Osteocyte (in vitro differentiated cells): Measurements from ENCODE around the gene TSPAN3. TPM values are rescaled to one million over a fixed set of nuclear protein-coding genes. Genes with fewer than 3 reads are reported as not detected.

Source experiments
- DNase-seq: peaks from one replicate; pipeline ENCODE4 v3.0.0; 2021; ENCODE audit warnings: mixed read lengths; ENCODE audit not compliant: unreplicated experiment; ENCODE audit errors: extremely low spot score
- H3K27ac Mint-ChIP-seq: one replicate; pipeline ENCODE4 v1.8.0; 2021; ENCODE audit warnings: mild to moderate bottlenecking, mixed read lengths; ENCODE audit not compliant: unreplicated experiment
- H3K27me3 Mint-ChIP-seq: one replicate; pipeline ENCODE4 v1.8.0; 2021; ENCODE audit warnings: mixed read lengths; ENCODE audit not compliant: unreplicated experiment
- H3K36me3 Mint-ChIP-seq: one replicate; pipeline ENCODE4 v1.8.0; 2021; ENCODE audit warnings: mixed read lengths; ENCODE audit not compliant: unreplicated experiment
- H3K4me1 Mint-ChIP-seq: one replicate; pipeline ENCODE4 v1.8.0; 2021; ENCODE audit warnings: mixed read lengths; ENCODE audit not compliant: unreplicated experiment
- H3K4me3 Mint-ChIP-seq: one replicate; pipeline ENCODE4 v1.8.0; 2021; ENCODE audit warnings: mild to moderate bottlenecking, moderate library complexity, mixed read lengths; ENCODE audit not compliant: unreplicated experiment
- H3K9me3 Mint-ChIP-seq: one replicate; pipeline ENCODE4 v1.8.0; 2021; ENCODE audit warnings: mixed read lengths; ENCODE audit not compliant: unreplicated experiment
- total RNA-seq: library from RNA; stranded (reverse); gene quantifications from 2 replicates; pipeline ENCODE4 v1.2.1, GENCODE V29; 2021
- TF ChIP-seq, protein P1 (sequence below): fragments of 200-600 bp; sonication (generic); IDR thresholded peaks from 2 replicates; pipeline ENCODE4 v1.5.0; 2021; ENCODE audit warnings: antibody characterized with exemption, mild to moderate bottlenecking, moderate library complexity

The TSPAN3 gene
- total RNA-seq, 1 donor from 2014 or later = 296 TPM

- DNase-seq = peak; percentile 92
- Mint-ChIP-seq H3K9me3 (no peaks in the 10 kb centered on the region), H3K27ac (no peak overlapping the region), H3K27me3 (no peaks in the 10 kb centered on the region), H3K4me1 (peaks cover 20% of the 10 kb centered on the region), H3K4me3 (no peak overlapping the region), H3K36me3 (no peaks in the 10 kb centered on the region)
- TF ChIP-seq, protein P1, sequence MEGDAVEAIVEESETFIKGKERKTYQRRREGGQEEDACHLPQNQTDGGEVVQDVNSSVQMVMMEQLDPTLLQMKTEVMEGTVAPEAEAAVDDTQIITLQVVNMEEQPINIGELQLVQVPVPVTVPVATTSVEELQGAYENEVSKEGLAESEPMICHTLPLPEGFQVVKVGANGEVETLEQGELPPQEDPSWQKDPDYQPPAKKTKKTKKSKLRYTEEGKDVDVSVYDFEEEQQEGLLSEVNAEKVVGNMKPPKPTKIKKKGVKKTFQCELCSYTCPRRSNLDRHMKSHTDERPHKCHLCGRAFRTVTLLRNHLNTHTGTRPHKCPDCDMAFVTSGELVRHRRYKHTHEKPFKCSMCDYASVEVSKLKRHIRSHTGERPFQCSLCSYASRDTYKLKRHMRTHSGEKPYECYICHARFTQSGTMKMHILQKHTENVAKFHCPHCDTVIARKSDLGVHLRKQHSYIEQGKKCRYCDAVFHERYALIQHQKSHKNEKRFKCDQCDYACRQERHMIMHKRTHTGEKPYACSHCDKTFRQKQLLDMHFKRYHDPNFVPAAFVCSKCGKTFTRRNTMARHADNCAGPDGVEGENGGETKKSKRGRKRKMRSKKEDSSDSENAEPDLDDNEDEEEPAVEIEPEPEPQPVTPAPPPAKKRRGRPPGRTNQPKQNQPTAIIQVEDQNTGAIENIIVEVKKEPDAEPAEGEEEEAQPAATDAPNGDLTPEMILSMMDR = peak; percentile 98
These were observed 46.4 kb downstream of the TSPAN3 start for GRCh38 chr15:77024273-77025082.

- no peaks in the 10 kb centered on the region for H3K9me3 Mint-ChIP-seq
- H3K4me3 Mint-ChIP-seq = no peak overlapping the region
- H3K27me3 Mint-ChIP-seq = no peaks in the 10 kb centered on the region
- DNase-seq = no peak
- H3K4me1 Mint-ChIP-seq = peaks cover 23% of the 10 kb centered on the region
- H3K27ac Mint-ChIP-seq = no peak overlapping the region
- TF ChIP-seq, protein P1 = no peak
- no peaks in the 10 kb centered on the region for H3K36me3 Mint-ChIP-seq
These were observed 47.2 kb downstream of the TSPAN3 start for GRCh38 chr15:77023576-77024272.

DNA sequence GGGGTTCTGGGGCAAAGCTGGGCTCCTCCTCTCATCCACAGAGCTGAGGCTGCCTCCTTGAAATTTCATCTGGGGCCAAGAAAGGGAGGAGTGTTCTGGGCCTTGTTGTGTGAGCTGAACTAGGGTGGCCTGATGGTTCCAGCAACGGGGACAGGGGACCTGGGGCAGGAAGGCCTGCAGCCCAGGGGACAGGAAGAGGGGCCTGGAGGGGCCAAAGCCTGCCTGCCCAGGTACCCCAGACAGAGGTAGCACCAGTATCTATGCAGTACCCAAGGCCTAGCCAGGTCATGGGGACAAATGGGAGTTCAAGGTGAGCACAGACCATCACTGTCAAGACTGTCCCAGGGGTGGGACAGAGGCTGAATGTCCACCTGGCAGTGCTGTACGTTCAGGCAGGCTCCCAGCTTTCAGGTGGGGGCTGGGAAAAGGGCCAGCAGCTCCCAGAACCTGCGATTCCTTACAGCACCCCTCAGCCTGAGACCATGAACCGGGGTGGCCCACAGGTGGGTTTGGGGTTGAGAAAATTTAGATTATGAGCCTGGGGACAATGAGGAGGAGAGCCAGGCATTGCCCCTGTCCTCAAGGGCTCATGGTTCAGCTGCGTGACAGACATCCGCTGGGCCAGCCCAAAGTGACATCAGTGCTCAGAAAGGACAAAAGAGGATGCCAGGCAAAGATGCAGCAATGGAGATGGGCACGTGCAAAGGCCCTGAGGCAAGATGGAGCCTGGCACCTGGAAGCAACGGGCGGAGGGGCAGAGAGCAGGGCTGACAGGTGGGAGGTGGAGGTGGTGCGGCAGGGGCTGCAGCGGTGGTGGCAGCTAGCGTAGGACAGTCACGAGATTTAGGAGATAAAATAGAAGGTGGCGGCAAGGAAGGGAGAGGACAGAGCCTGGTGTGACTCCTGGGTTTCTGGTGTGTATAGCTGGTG, 48.0 kb downstream of the TSPAN3 start:
- Mint-ChIP-seq H3K9me3 (no peaks in the 10 kb centered on the region), H3K27me3 (no peaks in the 10 kb centered on the region), H3K4me1 (peaks cover 23% of the 10 kb centered on the region), H3K36me3 (no peaks in the 10 kb centered on the region), H3K4me3 (no peak overlapping the region), H3K27ac (no peak overlapping the region)
- no peak for DNase-seq
- TF ChIP-seq, protein P1 = no peak

GRCh38 chr15:77021803-77022381, 49.0 kb downstream of the TSPAN3 start:
- Mint-ChIP-seq H3K27ac (no peak overlapping the region), H3K36me3 (no peaks in the 10 kb centered on the region), H3K4me1 (peaks cover 23% of the 10 kb centered on the region), H3K9me3 (no peaks in the 10 kb centered on the region), H3K4me3 (no peak overlapping the region), H3K27me3 (no peaks in the 10 kb centered on the region)
- TF ChIP-seq, protein P1 = no peak
- no peak for DNase-seq
